Activated CD4-positive, alpha-beta T cell treated with anti-CD3 and anti-CD28 coated beads, Interleukin-2, Interleukin-4, amounts not matched to agents 100 ng/mL and 50 ng/mL, durations not matched to agents 16 hours and 8 hours (primary cell): ENCODE data around the gene ASAP3.

ENCODE experiments used
- DNase-seq: peaks from one replicate; pipeline ENCODE4 v3.0.0-alpha.2; 2020; ENCODE audit warnings: low spot score

Gene ASAP3

DNA sequence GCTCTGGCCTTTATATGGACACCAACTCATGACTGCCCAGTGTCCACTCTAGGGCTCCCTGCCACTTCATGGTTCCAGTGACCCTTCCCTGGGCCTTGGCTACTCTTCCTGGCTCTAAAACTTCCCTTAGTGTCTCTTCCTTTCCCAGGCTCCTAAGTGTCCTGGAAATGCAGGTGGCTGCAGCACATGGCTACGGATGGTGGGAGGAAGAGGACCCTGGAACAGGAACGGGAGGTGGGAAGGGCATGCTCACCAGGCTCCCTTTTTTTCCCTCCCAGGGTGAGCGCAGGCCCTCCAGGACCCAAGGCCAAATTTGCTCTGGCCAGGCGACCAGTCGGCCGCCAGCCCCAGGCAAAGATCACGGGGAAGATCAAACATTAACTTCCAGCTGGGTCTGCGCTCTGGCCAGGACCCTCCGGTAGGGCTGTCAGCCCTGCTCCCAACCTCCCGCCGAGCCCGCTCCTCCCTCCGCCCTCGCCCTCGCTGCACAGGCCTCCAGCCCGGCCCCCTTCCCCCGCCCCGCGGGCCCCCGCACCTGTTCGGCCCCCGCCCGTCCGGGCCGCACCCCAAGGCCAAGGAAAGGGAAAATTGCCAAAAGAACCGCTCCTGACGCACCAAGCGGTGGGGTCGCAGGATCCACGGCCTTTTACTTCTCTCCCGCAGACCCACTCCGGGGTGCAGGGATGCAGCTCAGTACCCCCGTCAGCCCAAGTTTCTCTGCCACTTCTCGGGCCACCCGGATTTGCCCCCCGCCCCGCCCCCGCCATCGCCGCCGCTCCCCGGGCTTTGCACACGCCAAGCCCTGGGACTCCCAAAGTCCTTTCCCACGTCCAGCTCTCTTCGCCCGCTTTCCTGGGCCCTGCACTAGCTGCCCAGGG is 60.3 kb downstream of the ASAP3 start:
- no peak for DNase-seq

GRCh38 chr1:23422941-23423340 is 61.0 kb downstream of the ASAP3 start:
- DNase-seq, result no peak

DNA sequence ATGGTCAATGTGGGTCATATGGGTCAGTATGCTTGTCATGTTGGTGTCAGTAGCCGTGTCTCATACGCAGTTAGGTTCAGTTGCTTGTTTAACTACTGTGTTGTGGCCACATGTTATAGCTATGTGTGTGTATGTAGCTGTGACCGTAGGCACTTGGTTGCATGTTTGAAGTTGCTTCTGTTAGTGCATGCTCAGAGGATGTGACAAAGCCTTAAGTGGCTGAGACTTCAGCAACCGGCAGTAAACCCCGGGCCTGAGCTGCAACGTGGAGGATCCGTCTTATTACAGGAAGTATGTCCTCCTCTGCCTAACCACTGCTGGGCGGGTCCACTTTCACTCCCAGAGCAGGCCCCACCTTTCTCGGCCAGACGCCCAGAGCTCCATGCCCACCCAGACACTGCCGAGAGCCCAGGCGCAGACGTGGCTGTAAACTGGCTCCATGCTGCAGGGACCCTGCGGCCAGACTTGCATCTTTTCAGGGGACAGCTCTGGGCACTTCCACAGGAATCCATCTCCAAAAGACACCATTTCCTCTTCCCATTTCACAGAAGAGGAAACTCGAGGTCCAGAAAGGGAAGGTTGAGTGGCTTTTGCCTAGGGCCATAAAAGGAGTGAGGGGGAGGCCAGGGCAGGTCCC is 61.6 kb downstream of the ASAP3 start:
- peak; percentile 11 for DNase-seq

DNA sequence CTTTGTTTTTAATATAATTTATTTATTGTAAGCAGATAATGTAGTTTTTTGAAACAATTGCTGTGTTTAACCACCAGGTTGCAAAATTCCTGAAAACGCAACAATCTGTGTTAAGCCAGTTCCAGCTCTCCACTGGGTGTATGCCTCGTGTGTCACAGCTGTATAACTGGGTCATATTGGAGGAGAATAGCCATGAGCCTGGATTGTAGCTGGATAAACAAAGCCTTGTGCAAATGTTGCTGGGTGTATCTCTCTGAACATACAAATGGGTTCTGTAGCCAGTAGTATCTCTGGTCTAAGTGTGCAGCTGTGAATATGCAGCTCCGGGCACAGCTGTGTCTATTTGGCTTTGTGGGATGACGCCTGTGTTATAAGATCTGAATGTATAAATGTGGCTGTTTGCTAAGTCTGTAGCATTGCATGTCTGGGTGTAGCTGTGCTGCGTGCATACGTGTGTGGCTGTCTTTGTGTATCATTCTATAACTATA is 62.2 kb downstream of the ASAP3 start:
- DNase-seq, result no peak

DNA sequence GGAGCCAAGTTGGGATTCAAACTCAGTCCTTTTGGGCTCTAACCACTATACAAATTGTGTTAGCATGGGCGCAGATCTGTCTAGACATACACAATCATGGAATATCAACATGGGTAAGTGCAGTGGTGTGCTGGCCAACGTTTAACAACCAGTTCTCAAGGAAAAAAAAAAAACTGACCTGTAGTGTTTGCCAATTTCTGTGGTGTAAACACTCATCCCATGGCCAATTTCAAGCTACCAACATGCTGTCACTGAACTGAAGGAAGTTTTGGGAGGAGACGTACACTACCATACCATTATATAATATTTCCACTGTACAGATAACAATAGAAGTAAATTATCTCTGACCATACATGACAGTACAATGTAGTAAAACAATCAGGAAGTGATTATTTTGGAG is 62.6 kb downstream of the ASAP3 start:
- DNase-seq, result no peak

GRCh38 chr1:23420778-23421177 is 63.2 kb downstream of the ASAP3 start:
- DNase-seq, result no peak

- no peak for DNase-seq
These were observed 64.8 kb downstream of the ASAP3 start for GRCh38 chr1:23419180-23419579.

DNA sequence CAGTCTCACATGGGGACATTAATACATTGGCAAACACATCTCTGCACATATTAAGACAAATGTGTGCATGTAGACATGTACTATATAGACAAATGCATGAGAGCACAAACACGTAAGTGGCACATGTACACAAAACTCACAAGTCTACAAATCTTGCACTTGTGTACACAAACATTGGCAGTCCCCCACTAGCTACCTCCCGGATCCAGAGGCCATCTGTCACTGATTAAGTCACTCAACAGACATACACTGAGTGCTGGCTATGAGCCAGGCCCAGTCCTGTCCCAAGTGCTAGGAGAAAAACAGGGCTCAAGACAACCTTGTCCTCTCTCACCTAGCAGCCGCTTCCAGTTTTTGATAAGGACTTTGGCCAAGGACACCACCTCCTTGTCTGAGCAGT is 66.4 kb downstream of the ASAP3 start:
- no peak for DNase-seq

DNA sequence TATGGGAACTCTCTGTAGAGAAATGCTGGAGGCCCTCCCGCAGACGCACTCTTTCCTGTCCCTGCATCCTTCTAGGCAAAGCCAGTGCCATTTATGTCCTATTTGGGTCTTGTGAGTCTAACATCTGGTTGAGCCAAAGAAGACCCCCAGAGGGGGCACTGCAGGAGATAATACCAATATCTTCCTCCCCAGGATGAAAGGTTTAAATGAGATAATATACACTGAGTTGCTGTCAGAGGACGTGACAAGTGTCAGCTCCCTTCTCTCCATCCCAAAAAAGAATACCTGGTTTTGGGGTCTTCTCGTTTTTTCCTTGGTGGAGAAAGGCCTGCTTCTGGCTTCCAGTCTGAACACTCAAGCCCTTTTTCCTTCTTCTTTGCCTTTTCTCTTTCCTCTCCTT is 67.0 kb downstream of the ASAP3 start:
- no peak for DNase-seq

- no peak for DNase-seq
These were observed 75.1 kb downstream of the ASAP3 start for GRCh38 chr1:23408797-23409290.

DNA sequence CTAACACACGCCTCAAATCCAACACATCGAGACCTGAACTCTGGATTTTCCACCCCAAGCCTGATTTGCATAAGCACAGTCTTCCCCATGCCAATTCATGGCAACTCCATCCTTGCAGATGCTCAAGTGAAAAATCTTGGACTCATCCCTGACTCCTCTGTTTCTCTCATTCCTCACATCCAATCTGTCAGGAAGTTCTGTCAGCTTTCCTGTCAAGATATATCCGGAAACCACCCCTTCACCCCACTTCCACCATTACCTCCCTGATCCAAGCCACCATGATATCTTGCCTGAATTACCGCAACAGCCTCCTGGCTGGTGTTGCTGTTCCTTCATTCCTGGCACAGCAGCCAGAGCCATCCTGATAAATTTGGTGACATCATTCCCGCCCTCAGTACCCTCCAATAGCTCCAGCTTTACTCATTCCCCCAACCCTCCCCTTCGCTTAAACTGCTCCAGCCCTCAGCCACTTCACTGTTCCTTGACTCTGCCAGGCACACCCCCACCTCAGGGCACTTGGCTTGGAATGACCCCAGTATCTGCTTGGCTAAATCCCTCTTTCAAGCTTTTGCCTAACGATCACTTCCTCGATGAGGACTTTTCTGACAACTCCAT is 76.9 kb downstream of the ASAP3 start:
- no peak for DNase-seq

- DNase-seq, result no peak
These were observed 78.0 kb downstream of the ASAP3 start for GRCh38 chr1:23405946-23406345.

GRCh38 chr1:23403735-23404486 is 80.1 kb downstream of the ASAP3 start:
- peak; percentile 84 for DNase-seq

GRCh38 chr1:23403355-23403734 is 80.6 kb downstream of the ASAP3 start:
- no peak for DNase-seq

DNA sequence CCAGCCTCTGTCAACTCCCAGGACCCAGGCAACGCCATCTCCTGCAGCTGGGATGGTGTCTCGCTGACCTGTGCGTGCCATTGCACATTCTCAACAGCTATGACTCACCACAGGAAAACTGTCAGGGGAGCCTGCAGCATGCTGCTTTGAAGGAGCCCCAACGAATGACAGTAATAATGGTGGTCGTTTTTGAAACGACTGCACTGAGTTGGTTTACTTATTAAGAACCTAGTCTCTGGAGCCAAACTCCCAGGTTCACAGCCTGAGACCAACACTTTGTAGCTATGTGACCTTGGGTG is 81.0 kb downstream of the ASAP3 start:
- DNase-seq, result no peak

- DNase-seq, result no peak
These were observed 81.5 kb downstream of the ASAP3 start for GRCh38 chr1:23402286-23403037.

DNA sequence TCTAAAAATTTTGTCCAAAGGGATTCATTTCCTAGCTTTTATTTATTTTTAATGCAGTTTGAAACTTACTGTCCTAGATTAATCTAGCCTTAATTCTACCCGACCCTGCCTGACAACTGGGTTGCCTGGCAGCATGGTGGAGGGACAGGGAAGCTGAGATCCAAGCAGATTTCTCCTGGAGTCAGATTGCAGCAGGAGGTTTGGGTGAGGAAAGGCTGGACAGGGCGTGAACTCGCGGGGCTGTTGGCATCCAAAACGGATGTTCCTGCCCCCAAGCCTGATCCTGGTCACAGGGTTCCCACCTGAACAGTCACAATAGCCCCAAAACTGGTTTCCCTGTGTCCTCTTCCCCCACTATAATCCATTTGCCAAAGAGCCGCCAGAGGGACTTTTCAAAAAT is 82.7 kb downstream of the ASAP3 start:
- DNase-seq, result no peak

- no peak for DNase-seq
These were observed 83.5 kb downstream of the ASAP3 start for GRCh38 chr1:23400324-23401114.

GRCh38 chr1:23399229-23399628 is 84.8 kb downstream of the ASAP3 start:
- no peak for DNase-seq

- DNase-seq, result no peak
These were observed 86.1 kb downstream of the ASAP3 start for GRCh38 chr1:23397908-23398307.

GRCh38 chr1:23396380-23396779 is 87.6 kb downstream of the ASAP3 start:
- no peak for DNase-seq
